GM12892 (cell line): Measurements from ENCODE around the gene PARP3.

Experiments used
- POLR2A ChIP-seq: IDR thresholded peaks from 2 replicates; pipeline ENCODE4 v1.6.1; 2011; ENCODE audit warnings: low read depth, low read length, control low read depth
- POLR2AphosphoS5 ChIP-seq: IDR thresholded peaks from 2 replicates; pipeline ENCODE4 v1.6.1; 2011; ENCODE audit warnings: low read depth, low read length, control low read depth
- TAF1 ChIP-seq: IDR thresholded peaks from 2 replicates; pipeline ENCODE4 v1.6.1; 2011; ENCODE audit warnings: low read depth, mild to moderate bottlenecking, control low read depth, low read length, borderline replicate concordance

- 0 out of 2 replicates have a peak, but pooled peaks have one; percentile 32 for TF ChIP-seq POLR2AphosphoS5
- TF ChIP-seq POLR2A, result no peak; the same call in 1 of the 2 replicates
- no peak for TF ChIP-seq TAF1
Observed at GRCh38 chr3:51932471-51933370, 9.4 kb upstream of the PARP3 start.
